Gastrocnemius medialis (tissue), 4 donors: ENCODE results near the gene PICALM. TPM values are rescaled to one million over a fixed set of nuclear protein-coding genes. Genes with fewer than 3 reads are reported as not detected.

ENCODE experiments used
- ATAC-seq, 2 donors: fragments of 150-250 bp; one replicate each; pipeline ENCODE4 v1.9.1; 2016
- DNase-seq, 2 donors: peaks; one replicate each; pipeline ENCODE4 v3.0.0-alpha.2; 2019
- H3K27ac ChIP-seq, 4 donors: fragments of 200-600 bp; sonication (generic); 1 replicate in 1 of 4; 2 replicates in 3 of 4; pipeline ENCODE4 v1.5.1; 2016 to 2018; ENCODE audit warnings: mild to moderate bottlenecking in 2 of 4, moderate library complexity in 1 of 4
- H3K27me3 ChIP-seq, 3 donors: fragments of 200-600 bp; sonication (generic) in 2 of 3; 1 replicate in 1 of 3; 2 replicates in 2 of 3; pipeline versions ENCODE4 v1.5.1 to v1.6.0; 2016 to 2019; ENCODE audit warnings: mild to moderate bottlenecking in 1 of 3, moderate library complexity in 1 of 3
- H3K36me3 ChIP-seq, 2 donors: fragments of 200-600 bp; sonication (generic) in 1 of 2; one replicate each; pipeline ENCODE4 v1.5.1; 2017 to 2018
- H3K4me1 ChIP-seq, 2 donors: fragments of 200-600 bp; sonication (generic) in 1 of 2; one replicate each; pipeline ENCODE4 v1.5.1; 2016 to 2017; ENCODE audit warnings: mild to moderate bottlenecking in 2 of 2
- H3K4me3 ChIP-seq, 4 donors: fragments of 200-600 bp; sonication (generic) in 3 of 4; 1 replicate in 1 of 4; 2 replicates in 3 of 4; pipeline ENCODE4 v1.5.1; 2016 to 2019; ENCODE audit warnings: mild to moderate bottlenecking in 2 of 4
- H3K9me3 ChIP-seq, 3 donors: fragments of 200-600 bp; sonication (generic) in 2 of 3; 1 replicate in 1 of 3; 2 replicates in 2 of 3; pipeline ENCODE4 v1.5.1; 2016 to 2019
- POLR2A ChIP-seq, 2 donors: fragments of 450-650 bp; IDR thresholded peaks; one replicate each; pipeline ENCODE4 v1.6.1; 2017; ENCODE audit warnings: antibody characterized with exemption in 2 of 2, mild to moderate bottlenecking in 2 of 2, moderate library complexity in 2 of 2
- in situ Hi-C, 4 donors: fragments of 200-750 bp; cut with MboI; loops; one replicate each; pipeline versions ENCODE4 v1.15.0 to v1.8.0; 2017; ENCODE audit warnings: low sequenced_read_pairs in 4 of 4
- intact Hi-C: fragments of 100-400 bp; cut with DNase I; formaldehyde crosslinking; loops from one replicate; pipeline ENCODE4 v1.15.1; 2023; ENCODE audit warnings: low total_unique reads
- total RNA-seq, 4 donors: library from RNA; depleted of rRNA; stranded (reverse); fragments of >200 nt; gene quantifications; one replicate each; pipeline versions ENCODE4 v1.1.0 to v1.2.3, GENCODE V29; 2016
- TF ChIP-seq, protein P1 (sequence below), 5 experiments: fragments of 450-650 bp in 3 of 5; fragments of 200-600 bp in 2 of 5; sonication (generic) in 2 of 5; IDR thresholded peaks in 4 of 5; conservative IDR thresholded peaks in 1 of 5; 1 replicate in 4 of 5; 2 replicates in 1 of 5; pipeline ENCODE4 v1.5.1; 2016 to 2019; ENCODE audit warnings: antibody characterized with exemption in 5 of 5, mild to moderate bottlenecking in 3 of 5, moderate library complexity in 3 of 5

Gene PICALM
- total RNA-seq, 4 donors from 2014 or later, result 82.3 to 125 (median 107) TPM

DNA sequence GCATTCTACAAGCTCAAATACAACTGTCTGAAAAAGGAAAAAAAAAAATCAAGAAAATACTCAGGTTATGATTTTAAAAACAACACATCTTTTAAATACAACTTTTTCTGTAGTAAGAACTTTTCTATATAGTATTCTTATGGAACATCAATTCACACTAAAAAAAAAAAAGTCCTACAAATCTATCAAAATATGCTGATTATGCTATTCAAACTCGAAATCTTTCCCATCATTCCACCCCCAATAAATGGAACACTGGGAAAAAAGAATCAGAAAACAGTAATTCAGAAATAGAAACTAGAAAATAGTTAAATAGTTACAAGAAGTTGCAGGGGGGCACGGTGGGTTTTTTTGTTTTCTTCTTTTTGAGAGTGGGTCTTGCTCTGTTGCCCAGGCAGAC lies 77.4 kb downstream of the PICALM start:
- ATAC-seq (no peak), DNase-seq (no peak)
- peaks cover 0 to 6% of the 10 kb centered on the region in 2 donors for H3K4me1 ChIP-seq
- H3K36me3 ChIP-seq, result peaks cover 0 to 54% of the 10 kb centered on the region in 2 donors
- TF ChIP-seq POLR2A (IDR thresholded peaks at IDR 0.05), result no peak
- TF ChIP-seq, protein P1, sequence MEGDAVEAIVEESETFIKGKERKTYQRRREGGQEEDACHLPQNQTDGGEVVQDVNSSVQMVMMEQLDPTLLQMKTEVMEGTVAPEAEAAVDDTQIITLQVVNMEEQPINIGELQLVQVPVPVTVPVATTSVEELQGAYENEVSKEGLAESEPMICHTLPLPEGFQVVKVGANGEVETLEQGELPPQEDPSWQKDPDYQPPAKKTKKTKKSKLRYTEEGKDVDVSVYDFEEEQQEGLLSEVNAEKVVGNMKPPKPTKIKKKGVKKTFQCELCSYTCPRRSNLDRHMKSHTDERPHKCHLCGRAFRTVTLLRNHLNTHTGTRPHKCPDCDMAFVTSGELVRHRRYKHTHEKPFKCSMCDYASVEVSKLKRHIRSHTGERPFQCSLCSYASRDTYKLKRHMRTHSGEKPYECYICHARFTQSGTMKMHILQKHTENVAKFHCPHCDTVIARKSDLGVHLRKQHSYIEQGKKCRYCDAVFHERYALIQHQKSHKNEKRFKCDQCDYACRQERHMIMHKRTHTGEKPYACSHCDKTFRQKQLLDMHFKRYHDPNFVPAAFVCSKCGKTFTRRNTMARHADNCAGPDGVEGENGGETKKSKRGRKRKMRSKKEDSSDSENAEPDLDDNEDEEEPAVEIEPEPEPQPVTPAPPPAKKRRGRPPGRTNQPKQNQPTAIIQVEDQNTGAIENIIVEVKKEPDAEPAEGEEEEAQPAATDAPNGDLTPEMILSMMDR (IDR thresholded peaks at IDR 0.05 in 4 of 5, conservative IDR thresholded peaks at IDR 0.05 in 1 of 5), result no peak
- intact Hi-C loops (no loop called here), in situ Hi-C loops (loop anchor here in 1 of 4 donors (10.0 kb wide), 1 partner anchor 63 kb away; no protein-coding TSS in a partner anchor)
- no peak overlapping the region for H3K27ac ChIP-seq
- H3K27me3 ChIP-seq, result no peaks in the 10 kb centered on the region
- H3K4me3 ChIP-seq, result no peak overlapping the region
- H3K9me3 ChIP-seq, result no peaks in the 10 kb centered on the region

DNA sequence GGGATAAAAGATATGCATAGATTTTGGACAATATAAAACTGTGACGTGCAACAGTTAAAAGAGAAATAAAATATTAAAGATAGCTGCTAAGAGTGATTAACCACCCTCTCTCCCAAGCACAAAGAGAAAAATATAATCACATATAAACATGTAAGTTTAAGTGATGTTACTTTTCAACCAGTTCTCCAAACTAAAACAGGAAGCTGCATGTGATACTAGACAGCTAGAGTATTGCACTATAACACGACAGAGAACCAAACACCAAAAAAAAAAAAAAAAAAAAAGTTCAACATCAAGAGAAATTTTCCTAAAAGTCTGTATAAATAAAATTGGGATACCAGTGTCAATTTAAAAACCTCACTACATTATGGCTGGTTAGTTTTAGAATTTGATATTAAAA lies 79.1 kb downstream of the PICALM start:
- ATAC-seq, result no peak
- no peak for DNase-seq
- Histone ChIP-seq H3K27ac (no peak overlapping the region), H3K4me1 (peaks cover 0 to 6% of the 10 kb centered on the region in 2 donors), H3K4me3 (no peak overlapping the region), H3K9me3 (no peaks in the 10 kb centered on the region), H3K36me3 (peaks cover 0 to 44% of the 10 kb centered on the region in 2 donors), H3K27me3 (no peaks in the 10 kb centered on the region)
- TF ChIP-seq, protein P1 (IDR thresholded peaks at IDR 0.05 in 4 of 5, conservative IDR thresholded peaks at IDR 0.05 in 1 of 5), result no peak
- intact Hi-C loops (no loop called here), in situ Hi-C loops (loop anchor here in 1 of 4 donors (10.0 kb wide), 1 partner anchor 65 kb away; no protein-coding TSS in a partner anchor)

DNA sequence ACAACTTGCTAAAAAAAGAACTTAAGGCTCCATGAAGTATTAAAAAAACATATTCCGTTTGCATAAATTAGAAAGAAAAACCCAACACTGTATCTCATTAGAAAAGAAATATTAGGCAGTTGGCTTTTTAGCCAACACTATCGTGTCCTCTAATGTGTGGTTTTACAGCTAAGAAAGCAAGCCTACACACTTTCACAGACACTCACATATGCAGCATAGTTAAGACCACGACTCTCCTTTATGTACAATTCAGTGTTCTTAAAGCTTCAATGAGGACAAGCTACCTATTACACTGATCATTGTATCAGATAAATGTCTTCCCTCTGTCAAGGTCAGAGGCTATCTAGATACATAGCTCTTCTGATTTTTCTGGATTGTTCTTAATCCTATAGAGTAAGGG lies 80.1 kb downstream of the PICALM start:
- H3K4me1 ChIP-seq, result peaks cover 7 to 14% of the 10 kb centered on the region in 2 donors
- H3K4me3 ChIP-seq, result no peak overlapping the region
- H3K36me3 ChIP-seq, result peaks cover 0 to 34% of the 10 kb centered on the region in 2 donors
- no peaks in the 10 kb centered on the region for H3K9me3 ChIP-seq
- intact Hi-C loops (no loop called here), in situ Hi-C loops (no loop called here)
- no peak for DNase-seq
- ATAC-seq, result no peak
- H3K27ac ChIP-seq, result no peak overlapping the region
- no peak for TF ChIP-seq POLR2A (IDR thresholded peaks at IDR 0.05)
- no peaks in the 10 kb centered on the region for H3K27me3 ChIP-seq

DNA sequence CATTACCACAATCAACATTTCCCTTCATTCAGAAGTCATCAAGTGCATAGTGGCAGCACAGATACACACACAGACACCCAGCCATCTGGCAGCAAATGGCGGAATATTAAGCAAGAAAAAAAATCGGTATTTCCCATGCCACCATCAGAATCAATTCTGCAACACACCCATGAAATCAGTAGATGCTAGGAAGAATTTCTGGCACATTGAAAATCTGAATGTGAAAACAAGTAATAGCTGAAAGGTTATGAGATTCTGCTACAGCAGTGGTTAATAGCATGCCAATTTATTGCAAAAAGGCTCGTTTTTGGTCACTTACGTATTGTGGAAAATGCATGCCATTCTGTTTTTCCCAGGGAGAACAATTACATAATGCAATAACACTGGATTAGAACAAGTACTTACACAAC lies 91.1 kb downstream of the PICALM start:
- intact Hi-C loops (no loop called here), in situ Hi-C loops (no loop called here)
- TF ChIP-seq, protein P1 (IDR thresholded peaks at IDR 0.05 in 4 of 5, conservative IDR thresholded peaks at IDR 0.05 in 1 of 5), result no peak
- TF ChIP-seq POLR2A (IDR thresholded peaks at IDR 0.05), result no peak
- Histone ChIP-seq H3K9me3 (no peaks in the 10 kb centered on the region), H3K36me3 (peaks cover 2 to 72% of the 10 kb centered on the region in 2 donors), H3K27me3 (no peaks in the 10 kb centered on the region), H3K27ac (peak overlapping the region in 1 of 4 donors; percentile 33), H3K4me1 (no peaks in the 10 kb centered on the region), H3K4me3 (no peak overlapping the region)
- ATAC-seq (peak; percentile 65 to 66), DNase-seq (no peak)

DNA sequence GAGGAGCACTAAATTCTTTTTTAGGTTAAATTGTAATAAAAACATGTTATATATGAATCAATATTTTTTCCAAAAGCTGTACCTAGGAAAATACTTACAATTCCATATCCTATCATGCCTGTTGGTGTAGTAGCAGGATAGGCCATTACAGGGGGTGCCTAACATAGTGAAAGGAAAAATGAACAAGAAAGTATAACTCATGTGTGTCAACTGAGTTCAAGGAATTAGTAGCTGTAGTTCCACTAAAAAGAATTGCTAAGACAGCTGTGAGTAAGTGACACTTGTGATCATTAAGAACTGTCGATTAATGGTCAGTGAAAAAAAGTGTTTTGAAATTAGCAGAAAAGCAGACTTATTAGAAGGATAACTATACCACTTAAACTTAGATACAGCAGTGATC lies 92.4 kb downstream of the PICALM start:
- in situ Hi-C loops (no loop called here), intact Hi-C loops (no loop called here)
- H3K36me3 ChIP-seq, result peaks cover 2 to 80% of the 10 kb centered on the region in 2 donors
- H3K27ac ChIP-seq, result peak overlapping the region in 1 of 4 donors; percentile 8
- DNase-seq (no peak), ATAC-seq (no peak)
- no peaks in the 10 kb centered on the region for H3K27me3 ChIP-seq
- no peak overlapping the region for H3K4me3 ChIP-seq
- no peaks in the 10 kb centered on the region for H3K4me1 ChIP-seq
- no peak for TF ChIP-seq POLR2A (IDR thresholded peaks at IDR 0.05)
- TF ChIP-seq, protein P1 (IDR thresholded peaks at IDR 0.05 in 4 of 5, conservative IDR thresholded peaks at IDR 0.05 in 1 of 5), result no peak
- H3K9me3 ChIP-seq, result no peaks in the 10 kb centered on the region
